Effector memory CD4-positive, alpha-beta T cell (primary cell): Measurements from ENCODE around the gene DTNB.

Source experiments
- DNase-seq, 3 donors: peaks; one replicate each; pipeline ENCODE4 v3.0.0-alpha.2; 2020
- H3K27ac ChIP-seq: 2 replicates; pipeline ENCODE4 v1.7.0; 2013; ENCODE audit warnings: mild to moderate bottlenecking, low read length, moderate library complexity; ENCODE audit not compliant: insufficient read depth, poor library complexity, severe bottlenecking
- H3K27me3 ChIP-seq: replicated peaks from 2 replicates; pipeline ENCODE4 v1.7.0; 2013; ENCODE audit warnings: mild to moderate bottlenecking, low read length; ENCODE audit not compliant: insufficient read depth, control insufficient read depth, poor library complexity, severe bottlenecking
- H3K36me3 ChIP-seq: 2 replicates; pipeline ENCODE4 v1.7.0; 2013; ENCODE audit warnings: mild to moderate bottlenecking, low read length, moderate library complexity; ENCODE audit not compliant: control insufficient read depth, insufficient read depth
- H3K4me1 ChIP-seq: 2 replicates; pipeline ENCODE4 v1.7.0; 2013; ENCODE audit warnings: low read length, mild to moderate bottlenecking; ENCODE audit not compliant: control insufficient read depth, insufficient read depth, poor library complexity, severe bottlenecking
- H3K4me3 ChIP-seq: 2 replicates; pipeline ENCODE4 v1.7.0; 2013; ENCODE audit warnings: low read length, low read depth, mild to moderate bottlenecking; ENCODE audit not compliant: insufficient read depth, poor library complexity, severe bottlenecking
- H3K9me3 ChIP-seq: 2 replicates; pipeline ENCODE4 v1.7.0; 2013; ENCODE audit warnings: mild to moderate bottlenecking, low read length, moderate library complexity; ENCODE audit not compliant: control insufficient read depth

DTNB gene

GRCh38 chr2:25372405-25373268 is 300.7 kb downstream of the DTNB start:
- no peak overlapping the region for H3K27ac ChIP-seq
- H3K4me3 ChIP-seq: no peak overlapping the region

GRCh38 chr2:25371253-25372241 is 301.8 kb downstream of the DTNB start:
- H3K27ac ChIP-seq: no peak overlapping the region
- no peaks in the 10 kb centered on the region for H3K9me3 ChIP-seq
- no peaks in the 10 kb centered on the region for H3K36me3 ChIP-seq
- H3K4me3 ChIP-seq: no peak overlapping the region
- no peak for DNase-seq
- peaks cover 3% of the 10 kb centered on the region for H3K4me1 ChIP-seq
- H3K27me3 ChIP-seq: no peaks in the 10 kb centered on the region

More at GRCh38 chr2:25372405-25373268, 300.7 kb downstream of the DTNB start:
- H3K9me3 ChIP-seq: no peaks in the 10 kb centered on the region
- H3K4me1 ChIP-seq: peaks cover 12% of the 10 kb centered on the region
- no peaks in the 10 kb centered on the region for H3K36me3 ChIP-seq
- DNase-seq: no peak
- H3K27me3 ChIP-seq: no peaks in the 10 kb centered on the region

DNA sequence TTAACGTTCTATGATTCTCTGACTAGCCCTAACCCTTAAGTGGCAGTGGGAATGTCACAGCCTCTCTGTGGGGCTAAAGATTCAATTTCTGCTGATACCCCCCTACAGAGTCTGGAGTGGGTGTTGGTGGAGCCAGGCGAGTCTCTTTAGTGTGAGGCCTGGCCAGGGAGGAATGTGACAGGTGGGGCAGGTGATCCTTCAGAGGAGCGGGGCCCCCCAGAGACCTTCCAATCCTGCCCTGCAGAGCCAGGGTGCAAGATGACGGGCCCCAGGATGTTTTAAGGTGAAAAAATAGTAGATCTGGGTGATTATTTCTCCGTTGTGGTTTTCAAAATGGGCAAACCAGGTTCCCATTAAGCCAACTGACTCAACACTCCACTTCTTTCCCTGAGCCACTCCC is 303.5 kb downstream of the DTNB start:
- no peaks in the 10 kb centered on the region for H3K4me1 ChIP-seq
- no peak for DNase-seq
- no peaks in the 10 kb centered on the region for H3K9me3 ChIP-seq
- no peaks in the 10 kb centered on the region for H3K36me3 ChIP-seq
- no peak overlapping the region for H3K27ac ChIP-seq
- H3K4me3 ChIP-seq: no peak overlapping the region
- no peaks in the 10 kb centered on the region for H3K27me3 ChIP-seq

- no peak for DNase-seq
- Histone ChIP-seq H3K4me3 (no peak overlapping the region), H3K27ac (no peak overlapping the region), H3K27me3 (no peaks in the 10 kb centered on the region), H3K4me1 (no peaks in the 10 kb centered on the region), H3K36me3 (no peaks in the 10 kb centered on the region), H3K9me3 (no peaks in the 10 kb centered on the region)
These were observed 303.9 kb downstream of the DTNB start for GRCh38 chr2:25369439-25369838.

DNA sequence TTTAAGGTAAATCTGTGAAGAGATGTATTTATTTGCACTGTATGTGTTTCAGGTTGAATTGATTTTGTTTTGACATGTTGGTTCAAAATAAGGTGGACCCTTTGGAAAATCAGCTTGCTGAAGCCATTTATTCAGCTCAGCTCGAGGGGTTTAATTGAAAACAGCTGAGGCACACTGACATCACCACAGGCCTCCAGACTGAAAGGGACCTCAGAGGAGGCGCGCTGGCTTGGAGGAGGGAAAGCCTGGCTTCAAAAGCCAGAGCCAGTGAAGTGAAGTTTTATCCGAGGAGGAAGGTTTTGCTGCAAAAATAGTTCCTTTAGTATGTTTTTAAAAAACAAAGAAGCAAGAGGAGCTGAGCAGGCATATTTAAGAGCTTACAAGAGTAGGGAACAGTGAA is 304.7 kb downstream of the DTNB start:
- H3K27me3 ChIP-seq: no peaks in the 10 kb centered on the region
- H3K4me3 ChIP-seq: no peak overlapping the region
- H3K36me3 ChIP-seq: no peaks in the 10 kb centered on the region
- H3K9me3 ChIP-seq: no peaks in the 10 kb centered on the region
- DNase-seq: no peak
- no peaks in the 10 kb centered on the region for H3K4me1 ChIP-seq
- no peak overlapping the region for H3K27ac ChIP-seq

DNA sequence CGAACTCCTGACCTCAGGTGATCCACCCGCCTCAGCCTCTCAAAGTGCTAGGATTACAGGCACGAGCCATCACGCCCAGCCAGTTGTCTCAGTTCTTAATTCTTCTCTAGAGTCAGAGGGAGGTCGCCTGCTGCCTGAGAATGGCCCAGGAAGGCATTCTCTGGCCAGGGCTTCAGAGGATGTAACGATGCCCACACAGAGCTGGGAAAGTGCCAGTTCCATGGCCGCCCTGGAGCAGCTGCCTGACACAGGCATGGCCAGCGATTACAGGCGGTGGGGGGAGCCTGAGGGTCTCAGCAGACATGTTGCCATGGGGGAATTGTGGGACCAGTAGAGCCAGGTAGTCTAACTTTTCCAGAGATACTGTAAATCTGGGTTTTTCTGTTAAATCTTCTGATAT is 306.1 kb downstream of the DTNB start:
- H3K9me3 ChIP-seq: no peaks in the 10 kb centered on the region
- no peak overlapping the region for H3K4me3 ChIP-seq
- no peak for DNase-seq
- peaks cover 8% of the 10 kb centered on the region for H3K4me1 ChIP-seq
- no peaks in the 10 kb centered on the region for H3K36me3 ChIP-seq
- no peaks in the 10 kb centered on the region for H3K27me3 ChIP-seq
- H3K27ac ChIP-seq: no peak overlapping the region

DNA sequence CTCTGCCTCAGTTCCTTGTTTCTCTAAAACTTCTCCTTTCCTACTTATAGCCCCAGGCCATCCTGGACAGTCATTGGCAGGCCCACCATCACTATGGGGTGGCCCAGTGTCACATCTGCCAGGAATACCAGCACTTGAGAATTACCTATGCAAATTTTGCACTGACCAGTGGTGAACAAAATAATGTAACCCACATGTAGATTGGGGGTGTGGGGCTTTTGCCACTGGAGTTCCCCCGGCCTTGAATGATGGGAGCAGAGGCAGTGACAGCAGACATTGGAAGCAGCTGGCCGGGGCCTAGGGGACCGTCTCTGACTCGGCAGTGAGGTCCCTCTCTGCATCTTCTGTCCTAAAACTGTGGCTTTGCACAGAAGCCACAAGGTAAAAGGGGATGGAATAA is 306.7 kb downstream of the DTNB start:
- peaks cover 8% of the 10 kb centered on the region for H3K4me1 ChIP-seq
- H3K9me3 ChIP-seq: no peaks in the 10 kb centered on the region
- H3K36me3 ChIP-seq: no peaks in the 10 kb centered on the region
- H3K27ac ChIP-seq: no peak overlapping the region
- no peak for DNase-seq
- H3K27me3 ChIP-seq: no peaks in the 10 kb centered on the region
- no peak overlapping the region for H3K4me3 ChIP-seq

- no peaks in the 10 kb centered on the region for H3K36me3 ChIP-seq
- H3K27me3 ChIP-seq: no peaks in the 10 kb centered on the region
- H3K4me1 ChIP-seq: peaks cover 8% of the 10 kb centered on the region
- no peak for DNase-seq
- H3K9me3 ChIP-seq: no peaks in the 10 kb centered on the region
- no peak overlapping the region for H3K27ac ChIP-seq
- H3K4me3 ChIP-seq: no peak overlapping the region
These were observed 308.1 kb downstream of the DTNB start for GRCh38 chr2:25365241-25365640.

DNA sequence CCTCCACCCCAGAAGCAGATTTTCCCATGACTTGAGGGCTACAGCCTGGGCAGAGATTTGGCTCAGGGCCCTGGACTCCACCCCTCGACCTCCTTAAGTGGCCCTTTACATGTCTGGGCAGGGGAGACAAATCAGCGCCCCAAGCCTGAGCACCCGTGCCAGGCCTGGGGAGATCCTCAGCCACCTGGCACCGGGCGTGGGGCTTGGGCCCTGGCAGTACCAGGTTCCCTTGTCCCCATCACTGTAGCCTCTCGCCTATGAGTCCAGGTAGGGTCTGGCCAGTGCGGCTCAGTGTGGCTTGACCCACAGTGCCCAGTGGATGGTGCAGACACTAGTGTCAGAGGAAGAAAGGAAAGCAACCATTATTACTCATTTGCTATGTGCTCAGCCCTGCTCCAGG is 309.6 kb downstream of the DTNB start:
- Histone ChIP-seq H3K9me3 (no peaks in the 10 kb centered on the region), H3K36me3 (no peaks in the 10 kb centered on the region), H3K4me3 (no peak overlapping the region), H3K27ac (no peak overlapping the region), H3K4me1 (peaks cover 8% of the 10 kb centered on the region), H3K27me3 (no peaks in the 10 kb centered on the region)
- DNase-seq: no peak
